ACHN (cell line): Measurements from ENCODE around the gene HPCAL1.
A peak's percentile ranks its signal among the peaks of the same experiment; 100 is the strongest.

Experiments used
- DNase-seq: peaks from one replicate; pipeline ENCODE4 v3.0.0-alpha.2; 2015
- in situ Hi-C: cut with HindIII; loops from 2 replicates; pipeline ENCODE4 v1.10.0; 2017; ENCODE audit warnings: low sequenced_read_pairs, low pct_ligation_motif_present, low pct_unique_long_range_greater_than_20kb

HPCAL1 gene

DNA sequence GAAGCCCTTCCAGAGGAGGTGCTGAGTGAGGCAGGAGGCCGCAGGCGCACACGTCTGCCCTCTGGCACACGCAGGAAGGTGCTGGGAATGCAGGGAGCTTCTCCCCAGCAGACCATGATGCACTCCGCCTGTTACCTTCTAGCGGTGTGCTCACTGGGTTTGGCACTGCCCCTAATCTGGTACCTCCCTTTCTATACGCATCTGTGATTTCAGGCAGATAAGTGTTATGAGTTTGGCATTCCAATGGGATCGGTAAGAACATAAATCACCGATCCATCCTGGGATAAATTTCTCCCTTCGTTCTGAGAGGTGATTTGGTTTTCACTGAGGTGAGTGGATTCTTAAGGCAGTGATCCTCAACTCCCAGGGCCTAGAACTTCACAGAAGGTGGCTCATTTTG, 110.8 kb downstream of the HPCAL1 start:
- DNase-seq = peak; percentile 40
- in situ Hi-C loops = loop anchor here (25.0 kb wide), 1 partner anchor 151 kb away; no protein-coding TSS in a partner anchor

DNA sequence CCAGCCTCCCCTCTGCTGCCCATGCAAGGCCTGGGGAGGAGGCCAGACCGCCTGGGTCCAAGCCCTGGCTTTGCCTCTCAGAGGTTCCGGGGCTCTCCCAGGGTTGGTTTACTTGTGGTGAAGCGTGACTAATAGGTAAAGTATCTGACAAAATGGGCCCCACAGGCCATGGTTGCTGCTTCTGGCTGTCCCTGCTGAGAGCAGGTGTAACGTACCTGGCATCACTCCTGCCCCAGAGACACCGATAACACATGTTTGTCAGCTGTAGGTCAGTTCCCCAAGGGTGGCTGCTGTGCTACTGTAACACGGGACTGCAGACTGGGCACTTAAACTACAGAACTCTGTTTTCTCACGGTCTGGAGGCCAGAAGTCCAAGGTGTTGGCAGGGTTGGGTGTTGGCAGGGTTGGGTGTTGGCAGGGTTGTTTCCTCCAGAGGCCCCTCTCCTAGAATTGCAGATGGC, 111.3 kb downstream of the HPCAL1 start:
- in situ Hi-C loops = loop anchor here (25.0 kb wide), 1 partner anchor 152 kb away; no protein-coding TSS in a partner anchor
- DNase-seq = peak; percentile 75

- DNase-seq = no peak
- in situ Hi-C loops = loop anchor here (25.0 kb wide), 1 partner anchor 152 kb away; no protein-coding TSS in a partner anchor
These were observed 111.9 kb downstream of the HPCAL1 start for GRCh38 chr2:10414591-10414990.

DNA sequence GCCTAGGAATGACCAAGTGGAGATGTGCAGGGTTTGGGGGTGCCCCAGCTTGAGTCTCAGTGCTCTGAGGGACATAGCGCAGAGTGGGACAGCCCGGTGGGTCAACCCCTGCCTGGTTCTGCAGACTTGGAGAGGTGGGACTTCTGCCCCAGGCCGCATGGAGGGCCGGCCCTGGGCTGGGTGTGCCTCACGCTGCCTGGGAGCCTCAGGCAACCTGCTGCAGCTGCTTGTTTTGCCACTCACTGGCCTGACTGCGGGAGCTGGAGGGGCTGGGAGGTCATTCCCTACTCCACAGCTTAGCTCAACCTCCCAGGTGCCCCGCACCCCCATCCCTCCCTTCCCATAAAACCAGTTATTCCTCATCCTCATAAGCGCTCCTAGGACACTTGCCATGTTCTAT, 112.3 kb downstream of the HPCAL1 start:
- DNase-seq = no peak
- in situ Hi-C loops = loop anchor here (25.0 kb wide), 1 partner anchor 153 kb away; no protein-coding TSS in a partner anchor

- in situ Hi-C loops = loop anchor here (25.0 kb wide), 1 partner anchor 153 kb away; no protein-coding TSS in a partner anchor
These were observed 112.9 kb downstream of the HPCAL1 start for GRCh38 chr2:10415640-10416039.

GRCh38 chr2:10417551-10418335, 115.0 kb downstream of the HPCAL1 start:
- in situ Hi-C loops = loop anchor here (25.0 kb wide), 1 partner anchor 155 kb away; no protein-coding TSS in a partner anchor

More at GRCh38 chr2:10415640-10416039, 112.9 kb downstream of the HPCAL1 start:
- DNase-seq = no peak

DNA sequence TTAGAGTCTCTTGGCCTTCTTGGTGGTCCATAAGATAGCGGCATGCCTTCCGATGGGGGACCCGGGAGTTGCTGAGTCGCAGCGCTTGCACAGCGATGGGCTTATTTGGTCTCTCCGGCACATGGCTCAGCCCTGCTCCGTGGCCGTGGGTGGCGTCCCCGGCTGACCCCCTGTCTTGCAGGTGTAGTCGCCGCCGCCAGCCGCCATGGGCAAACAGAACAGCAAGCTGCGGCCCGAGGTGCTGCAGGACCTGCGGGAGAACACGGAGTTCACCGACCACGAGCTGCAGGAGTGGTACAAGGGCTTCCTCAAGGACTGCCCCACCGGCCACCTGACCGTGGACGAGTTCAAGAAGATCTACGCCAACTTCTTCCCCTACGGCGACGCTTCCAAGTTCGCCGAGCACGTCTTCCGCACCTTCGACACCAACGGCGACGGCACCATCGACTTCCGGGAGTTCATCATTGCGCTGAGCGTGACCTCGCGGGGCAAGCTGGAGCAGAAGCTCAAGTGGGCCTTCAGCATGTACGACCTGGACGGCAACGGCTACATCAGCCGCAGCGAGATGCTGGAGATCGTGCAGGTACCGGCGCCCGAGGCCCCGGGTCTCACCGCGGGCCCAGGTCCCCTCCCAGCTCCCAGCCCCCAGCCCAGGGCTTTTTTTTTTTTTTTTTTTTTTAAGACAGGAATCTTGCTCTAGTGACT, 117.0 kb downstream of the HPCAL1 start:
- in situ Hi-C loops = loop anchor here (25.0 kb wide), 1 partner anchor 157 kb away; no protein-coding TSS in a partner anchor
- no peak for DNase-seq

More at GRCh38 chr2:10417551-10418335, 115.0 kb downstream of the HPCAL1 start:
- DNase-seq = no peak

GRCh38 chr2:10422251-10422650, 119.5 kb downstream of the HPCAL1 start:
- in situ Hi-C loops = loop anchor here (25.0 kb wide), 1 partner anchor 160 kb away; no protein-coding TSS in a partner anchor
- DNase-seq = no peak

DNA sequence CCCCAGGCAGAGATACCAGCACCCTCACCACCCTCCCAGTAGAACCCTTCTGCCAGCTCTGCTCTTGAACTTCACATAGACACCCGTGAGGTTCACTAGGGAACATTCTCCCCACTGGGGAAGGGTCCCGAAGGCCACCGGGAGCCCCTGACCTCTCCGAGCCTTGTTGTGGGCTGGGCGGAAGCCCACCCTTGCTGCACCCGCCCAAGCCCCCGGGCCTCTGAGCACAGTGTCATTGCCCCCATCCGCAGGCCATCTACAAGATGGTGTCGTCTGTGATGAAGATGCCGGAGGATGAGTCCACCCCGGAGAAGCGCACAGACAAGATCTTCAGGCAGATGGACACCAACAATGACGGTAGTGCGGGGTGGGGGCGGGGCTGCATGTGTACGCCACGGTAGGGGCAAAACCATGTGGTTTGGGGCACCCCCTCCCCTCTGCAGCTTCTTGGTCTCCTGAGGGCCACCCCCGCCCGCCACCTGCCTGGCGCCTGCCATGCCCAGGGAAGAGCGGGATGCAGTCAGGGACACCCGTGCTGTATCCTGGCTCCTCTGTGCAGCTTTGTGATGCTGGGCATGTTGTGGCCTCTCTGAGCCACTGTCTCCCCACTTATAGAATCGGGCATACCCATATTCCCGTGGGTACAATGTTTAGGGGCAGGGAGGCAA, 120.2 kb downstream of the HPCAL1 start:
- DNase-seq = no peak
- in situ Hi-C loops = loop anchor here (25.0 kb wide), 1 partner anchor 161 kb away; no protein-coding TSS in a partner anchor

DNA sequence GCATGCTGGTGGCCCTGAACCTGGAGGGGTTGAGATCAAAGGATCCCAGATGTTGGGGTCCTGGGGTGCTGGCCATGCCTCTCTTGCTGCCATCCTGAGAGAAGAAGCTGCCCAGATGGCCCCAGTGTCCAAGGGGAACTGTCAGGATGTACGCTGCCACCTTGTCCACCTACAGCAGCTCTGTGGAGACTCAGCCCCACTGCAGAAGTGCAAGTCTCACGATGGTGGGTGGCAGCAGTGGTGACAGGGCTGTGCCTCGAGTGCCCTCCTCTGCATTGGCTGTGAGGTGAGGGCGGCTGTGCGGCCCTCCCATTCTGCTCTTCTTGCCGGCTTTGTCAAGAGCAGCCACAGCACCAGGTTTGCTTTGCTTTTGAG, 120.7 kb downstream of the HPCAL1 start:
- in situ Hi-C loops = loop anchor here (25.0 kb wide), 1 partner anchor 161 kb away; no protein-coding TSS in a partner anchor
- no peak for DNase-seq

DNA sequence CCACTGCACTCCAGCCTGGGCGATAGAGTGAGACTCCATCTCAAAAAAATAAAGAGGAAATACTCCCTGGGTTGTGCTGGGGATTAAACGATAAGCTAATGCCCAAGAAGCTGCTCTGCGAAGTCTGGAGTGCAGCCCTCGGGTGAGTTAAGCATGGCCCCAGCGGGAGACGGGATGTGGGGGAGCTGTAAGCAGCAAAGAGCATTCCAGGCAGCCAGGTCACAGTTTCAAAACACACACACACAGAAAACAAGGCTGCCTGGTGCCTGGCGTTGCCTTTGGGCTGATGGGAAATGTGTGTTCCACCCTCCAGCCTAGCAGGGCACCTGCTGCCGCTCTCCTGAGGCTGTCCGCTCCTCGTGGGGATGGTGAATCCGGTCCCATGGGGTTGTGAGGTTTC, 121.3 kb downstream of the HPCAL1 start:
- in situ Hi-C loops = loop anchor here (25.0 kb wide), 1 partner anchor 162 kb away; no protein-coding TSS in a partner anchor
- DNase-seq = no peak

DNA sequence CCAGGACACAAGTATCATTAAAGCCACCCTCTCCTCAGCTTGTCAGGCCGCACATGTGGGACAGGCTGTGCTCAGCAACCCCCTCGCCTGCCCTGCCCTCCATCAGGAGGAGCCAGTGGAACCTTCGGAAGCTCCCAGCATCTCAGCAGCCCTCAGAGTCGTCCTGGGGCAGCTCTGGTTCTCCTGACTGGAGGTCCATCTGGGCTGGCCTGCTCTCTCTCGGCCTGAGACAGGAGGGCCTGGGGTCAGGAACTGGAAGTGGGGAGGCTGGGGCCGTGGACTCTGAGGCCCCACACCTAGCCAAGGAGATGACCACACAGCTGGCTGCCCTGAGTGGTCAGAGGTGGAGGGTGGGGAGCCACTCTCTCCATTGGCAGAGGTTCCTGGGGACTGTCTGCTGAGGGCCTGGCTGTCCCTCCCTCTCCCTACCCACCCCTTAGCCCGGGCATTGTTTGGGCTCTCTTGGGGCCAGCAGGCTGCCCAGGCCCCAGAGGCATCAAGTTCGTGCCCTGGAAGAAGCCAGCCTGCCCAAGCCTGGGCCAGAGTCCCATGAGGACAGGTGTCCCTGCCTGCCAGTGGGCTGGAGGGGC, 122.3 kb downstream of the HPCAL1 start:
- in situ Hi-C loops = loop anchor here (25.0 kb wide), 2 partner anchors 163 to 313 kb away; partner anchors contain the start of gene RRM2
- no peak for DNase-seq

DNA sequence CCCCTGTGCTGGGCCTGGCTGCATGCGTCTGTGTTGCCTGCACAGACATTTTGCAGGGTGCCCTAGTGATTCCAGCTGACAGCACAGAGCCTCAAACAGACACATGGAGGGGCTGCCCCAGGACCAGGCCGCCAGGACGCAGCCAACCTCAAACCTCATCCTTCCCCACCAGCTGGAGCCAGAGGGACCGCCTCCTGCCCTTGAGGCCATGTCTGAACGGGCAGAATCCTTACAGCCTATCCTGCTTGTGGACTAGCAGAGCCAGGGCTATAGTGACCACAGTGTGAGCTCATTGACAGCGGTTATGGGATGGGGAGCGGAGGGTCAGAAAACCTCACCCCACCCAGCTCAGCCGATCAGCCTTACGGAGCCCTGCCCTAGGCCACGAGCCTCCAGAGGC, 123.0 kb downstream of the HPCAL1 start:
- no peak for DNase-seq
- in situ Hi-C loops = loop anchor here (25.0 kb wide), 1 partner anchor 313 kb away; the partner anchor contains the start of gene RRM2

DNA sequence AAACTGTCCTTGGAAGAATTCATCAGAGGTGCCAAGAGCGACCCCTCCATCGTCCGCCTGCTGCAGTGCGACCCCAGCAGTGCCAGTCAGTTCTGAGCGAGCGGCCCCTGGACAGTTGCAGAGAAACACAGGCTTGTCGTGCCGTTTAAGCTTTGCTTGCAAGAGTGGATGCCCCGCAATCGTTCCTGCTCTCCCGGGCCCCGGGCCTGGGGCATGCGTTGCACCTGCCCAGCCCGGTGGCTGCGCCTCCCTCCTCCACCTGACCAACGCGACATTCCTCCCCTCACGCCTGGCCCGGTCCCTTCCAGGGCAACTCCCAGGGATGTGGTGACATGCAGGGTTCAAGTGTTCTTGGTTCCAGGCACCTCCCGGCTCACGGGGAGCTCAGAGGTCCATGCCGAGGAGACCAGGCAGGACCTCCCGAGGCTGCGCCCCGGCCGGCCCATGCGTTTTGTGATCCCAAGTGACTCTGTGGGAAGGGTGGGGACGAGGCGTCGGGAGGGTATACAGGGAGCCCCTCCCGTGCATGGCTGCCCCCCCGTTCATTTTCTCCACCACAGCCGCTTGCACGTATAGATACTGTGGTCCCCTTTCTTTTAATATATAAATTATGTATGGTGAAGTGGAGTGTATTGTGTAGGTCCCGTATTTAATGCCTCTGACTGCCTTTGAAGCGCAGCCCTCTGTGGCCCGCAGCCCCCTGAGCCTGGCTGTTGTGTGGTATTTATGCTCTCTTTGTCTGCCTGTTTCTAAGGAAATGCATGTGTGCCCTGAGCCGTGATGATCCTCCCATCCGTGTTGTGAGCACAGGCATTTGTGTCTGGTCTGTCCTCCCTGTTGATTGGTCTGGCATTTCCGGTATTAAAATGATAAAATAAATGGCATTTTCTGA, 124.3 kb downstream of the HPCAL1 start:
- no peak for DNase-seq
- in situ Hi-C loops = loop anchor here (25.0 kb wide), 1 partner anchor 315 kb away; the partner anchor contains the start of gene RRM2

- in situ Hi-C loops = loop anchor here (25.0 kb wide), 1 partner anchor 315 kb away; the partner anchor contains the start of gene RRM2
- no peak for DNase-seq
These were observed 124.9 kb downstream of the HPCAL1 start for GRCh38 chr2:10427618-10427949.

DNA sequence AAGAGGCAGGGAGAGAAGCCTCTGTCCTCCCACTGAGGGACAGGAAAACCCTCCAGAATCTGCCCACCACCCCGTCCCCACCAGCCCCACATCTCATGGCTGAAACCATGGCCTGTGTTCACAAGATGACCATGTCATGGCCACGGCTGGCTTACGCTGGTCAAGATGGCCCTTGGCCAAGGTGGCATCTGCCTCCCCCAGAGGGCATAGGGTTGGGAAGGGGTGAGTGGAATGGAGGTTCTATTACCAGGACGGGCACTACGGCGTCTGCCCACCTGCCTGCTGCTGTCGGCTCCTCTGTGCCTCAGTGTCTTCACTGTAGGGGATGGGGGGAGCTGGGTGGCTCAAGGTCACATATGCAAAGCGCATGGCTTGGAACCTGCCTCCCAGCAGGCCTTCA, 125.7 kb downstream of the HPCAL1 start:
- in situ Hi-C loops = loop anchor here (25.0 kb wide), 1 partner anchor 316 kb away; the partner anchor contains the start of gene RRM2
- DNase-seq = no peak

GRCh38 chr2:10428924-10429323, 126.2 kb downstream of the HPCAL1 start:
- no peak for DNase-seq
- in situ Hi-C loops = loop anchor here (25.0 kb wide), 1 partner anchor 317 kb away; the partner anchor contains the start of gene RRM2
